ENCODE measurements around the gene SORCS3.

The SORCS3 gene

DNA sequence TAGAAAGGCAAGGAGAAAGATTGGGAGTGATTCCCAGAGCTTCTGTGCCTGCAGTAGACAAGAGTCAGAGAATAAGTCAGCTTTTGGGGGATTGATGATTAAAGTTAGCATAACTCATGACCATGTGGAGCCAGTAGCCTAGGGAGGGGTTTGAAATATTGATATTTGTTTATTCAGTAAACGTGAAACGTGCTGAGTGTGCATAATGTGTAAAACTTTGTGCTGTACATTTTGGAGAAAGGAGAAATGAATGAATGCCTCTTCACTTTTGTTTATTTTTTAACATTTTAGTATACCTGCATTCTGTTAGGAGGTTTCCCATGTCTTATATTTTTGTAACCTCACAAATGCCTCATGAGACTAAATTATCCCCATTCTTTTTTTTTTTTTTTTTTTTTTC, 272.3 kb downstream of the SORCS3 start:
- TF ChIP-seq, protein P1, sequence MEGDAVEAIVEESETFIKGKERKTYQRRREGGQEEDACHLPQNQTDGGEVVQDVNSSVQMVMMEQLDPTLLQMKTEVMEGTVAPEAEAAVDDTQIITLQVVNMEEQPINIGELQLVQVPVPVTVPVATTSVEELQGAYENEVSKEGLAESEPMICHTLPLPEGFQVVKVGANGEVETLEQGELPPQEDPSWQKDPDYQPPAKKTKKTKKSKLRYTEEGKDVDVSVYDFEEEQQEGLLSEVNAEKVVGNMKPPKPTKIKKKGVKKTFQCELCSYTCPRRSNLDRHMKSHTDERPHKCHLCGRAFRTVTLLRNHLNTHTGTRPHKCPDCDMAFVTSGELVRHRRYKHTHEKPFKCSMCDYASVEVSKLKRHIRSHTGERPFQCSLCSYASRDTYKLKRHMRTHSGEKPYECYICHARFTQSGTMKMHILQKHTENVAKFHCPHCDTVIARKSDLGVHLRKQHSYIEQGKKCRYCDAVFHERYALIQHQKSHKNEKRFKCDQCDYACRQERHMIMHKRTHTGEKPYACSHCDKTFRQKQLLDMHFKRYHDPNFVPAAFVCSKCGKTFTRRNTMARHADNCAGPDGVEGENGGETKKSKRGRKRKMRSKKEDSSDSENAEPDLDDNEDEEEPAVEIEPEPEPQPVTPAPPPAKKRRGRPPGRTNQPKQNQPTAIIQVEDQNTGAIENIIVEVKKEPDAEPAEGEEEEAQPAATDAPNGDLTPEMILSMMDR (IDR thresholded peaks at IDR 0.05; ENCODE audit: low read depth, low read length, missing control alignments), result no peak
- no peaks in the 10 kb centered on the region for H3K36me3 ChIP-seq (replicated peaks)
- H3K4me3 ChIP-seq (ENCODE audit: low read depth, low read length), result no peak overlapping the region
- no peak overlapping the region for H3K27ac ChIP-seq
- no peak for DNase-seq
- no peaks in the 10 kb centered on the region for H3K27me3 ChIP-seq (replicated peaks)
- in situ Hi-C loops (cut with HindIII; ENCODE audit: low pct_ligation_motif_present, low sequenced_read_pairs), result no loop called here

DNA sequence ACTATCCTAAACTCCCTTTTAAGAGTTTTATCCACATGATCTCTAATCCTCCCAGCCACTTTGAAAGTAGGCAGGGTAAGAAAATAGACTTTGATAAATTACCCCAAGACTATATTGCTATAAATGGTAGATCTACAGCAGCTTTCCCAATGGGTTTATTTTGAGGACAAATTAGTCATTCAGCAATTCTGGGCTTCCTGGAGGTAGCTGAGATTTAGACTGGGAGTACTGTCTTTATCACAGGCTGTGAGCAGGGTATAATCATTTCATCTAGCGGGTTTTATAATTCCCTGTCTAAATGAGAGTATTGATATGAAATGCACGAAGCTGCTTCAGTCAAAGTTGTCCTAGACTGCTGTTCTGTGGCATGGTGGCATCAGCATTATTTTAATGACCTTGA, 279.4 kb downstream of the SORCS3 start:
- TF ChIP-seq, protein P1 (IDR thresholded peaks at IDR 0.05; ENCODE audit: low read depth, low read length, missing control alignments), result no peak
- DNase-seq, result no peak
- Histone ChIP-seq H3K4me3 (ENCODE audit: low read depth, low read length) (no peak overlapping the region), H3K27me3 (replicated peaks) (no peaks in the 10 kb centered on the region), H3K36me3 (replicated peaks) (no peaks in the 10 kb centered on the region), H3K27ac (no peak overlapping the region)
- in situ Hi-C loops (cut with HindIII; ENCODE audit: low pct_ligation_motif_present, low sequenced_read_pairs), result no loop called here

DNA sequence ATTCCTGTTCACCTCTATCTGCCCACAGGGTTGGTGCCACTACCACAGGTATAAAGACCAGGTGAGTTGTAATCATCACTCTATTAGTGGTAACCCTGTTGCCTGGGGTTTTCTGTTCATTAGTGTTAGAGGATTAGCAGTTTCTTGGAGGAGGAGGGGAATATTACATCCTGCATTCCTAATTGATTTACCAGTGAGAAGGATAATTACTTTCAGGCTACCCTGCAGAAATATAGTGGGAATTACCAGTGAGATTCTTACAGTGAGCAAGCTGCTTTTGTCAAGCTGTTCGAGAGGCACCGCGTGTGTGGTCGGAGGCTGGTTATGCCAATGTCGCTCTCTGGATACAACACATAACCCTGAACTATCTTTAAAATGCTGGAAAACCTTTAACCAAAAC, 280.7 kb downstream of the SORCS3 start:
- no peak overlapping the region for H3K4me3 ChIP-seq (ENCODE audit: low read depth, low read length)
- in situ Hi-C loops (cut with HindIII; ENCODE audit: low pct_ligation_motif_present, low sequenced_read_pairs), result no loop called here
- no peaks in the 10 kb centered on the region for H3K36me3 ChIP-seq (replicated peaks)
- DNase-seq, result no peak
- no peak overlapping the region for H3K27ac ChIP-seq
- H3K27me3 ChIP-seq (replicated peaks), result no peaks in the 10 kb centered on the region
- TF ChIP-seq, protein P1 (IDR thresholded peaks at IDR 0.05; ENCODE audit: low read depth, low read length, missing control alignments), result no peak

DNA sequence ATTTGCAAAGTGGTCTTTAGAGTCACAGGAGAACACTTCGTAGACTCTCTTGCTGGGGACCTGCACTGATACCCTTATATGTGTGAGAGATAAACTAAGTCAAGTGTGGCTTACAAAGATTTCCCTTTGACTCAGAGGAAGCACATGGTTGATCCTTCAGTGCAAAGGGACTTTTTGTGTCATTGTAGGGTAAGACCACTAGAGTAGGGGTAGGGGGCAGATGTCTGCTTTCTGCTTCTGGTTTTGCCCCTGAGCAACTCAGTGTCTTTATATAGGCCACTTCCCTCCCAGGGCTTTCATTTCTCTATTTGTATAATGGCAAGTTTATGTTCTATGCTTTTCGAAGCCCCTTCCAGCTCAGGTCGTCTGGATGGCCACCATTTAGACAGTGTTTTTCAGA, 281.7 kb downstream of the SORCS3 start:
- TF ChIP-seq, protein P1 (IDR thresholded peaks at IDR 0.05; ENCODE audit: low read depth, low read length, missing control alignments), result no peak
- DNase-seq, result no peak
- Histone ChIP-seq H3K27ac (no peak overlapping the region), H3K4me3 (ENCODE audit: low read depth, low read length) (no peak overlapping the region), H3K36me3 (replicated peaks) (no peaks in the 10 kb centered on the region), H3K27me3 (replicated peaks) (no peaks in the 10 kb centered on the region)
- in situ Hi-C loops (cut with HindIII; ENCODE audit: low pct_ligation_motif_present, low sequenced_read_pairs), result no loop called here

DNA sequence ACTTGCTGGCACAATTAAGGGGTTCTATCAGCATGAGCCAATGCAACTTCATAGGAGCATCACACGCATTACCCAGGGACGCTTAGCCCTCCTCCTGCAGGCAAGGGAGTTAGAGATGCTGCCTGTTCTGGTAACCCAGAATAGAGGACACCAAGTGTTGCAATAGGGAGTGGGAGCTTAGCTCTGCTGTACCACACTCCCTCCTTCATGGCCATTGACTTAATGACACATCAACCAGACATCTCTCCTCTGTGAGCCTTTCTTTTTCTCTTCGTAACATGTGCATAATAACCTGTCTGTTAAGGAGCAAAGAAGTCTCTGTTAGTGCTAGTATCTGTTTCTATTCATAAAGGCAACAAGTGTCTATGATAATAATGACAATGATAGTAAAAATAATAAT, 282.4 kb downstream of the SORCS3 start:
- in situ Hi-C loops (cut with HindIII; ENCODE audit: low pct_ligation_motif_present, low sequenced_read_pairs), result no loop called here
- H3K36me3 ChIP-seq (replicated peaks), result no peaks in the 10 kb centered on the region
- TF ChIP-seq, protein P1 (IDR thresholded peaks at IDR 0.05; ENCODE audit: low read depth, low read length, missing control alignments), result no peak
- DNase-seq, result no peak
- H3K27me3 ChIP-seq (replicated peaks), result no peaks in the 10 kb centered on the region
- H3K4me3 ChIP-seq (ENCODE audit: low read depth, low read length), result no peak overlapping the region
- no peak overlapping the region for H3K27ac ChIP-seq

DNA sequence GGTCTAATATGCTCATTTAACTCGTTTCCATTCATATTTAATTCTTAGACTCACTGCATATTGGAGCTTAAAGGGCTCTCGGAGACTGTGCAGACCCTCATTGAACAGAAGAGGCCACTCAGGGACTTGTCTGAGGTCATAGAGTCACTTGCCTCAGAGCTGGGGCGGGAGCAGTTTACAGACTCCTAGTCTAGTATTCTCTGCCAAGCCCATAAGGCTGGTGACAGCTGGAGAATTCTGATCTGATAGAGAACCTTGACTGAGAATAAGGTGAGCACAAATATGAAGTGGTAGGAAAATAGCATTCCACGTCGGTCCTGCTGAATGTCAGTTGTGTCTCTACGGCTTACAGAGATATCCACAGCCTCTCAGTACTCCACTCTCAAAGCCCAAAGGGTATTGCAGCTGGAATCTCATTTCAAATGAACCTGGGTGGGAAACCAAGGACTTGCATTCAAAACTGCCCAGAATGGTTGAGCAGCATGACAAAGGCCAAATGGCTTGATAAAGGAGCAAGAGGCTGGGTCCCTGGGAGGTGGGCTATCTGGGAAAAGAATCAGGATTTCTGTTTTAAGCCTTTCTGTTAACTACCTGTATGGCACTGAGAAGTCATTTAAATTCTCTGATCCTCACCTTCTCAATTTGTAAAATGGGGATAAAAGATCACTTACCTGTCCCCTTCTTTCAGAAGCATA, 283.2 kb downstream of the SORCS3 start:
- no peak for DNase-seq
- Histone ChIP-seq H3K36me3 (replicated peaks) (no peaks in the 10 kb centered on the region), H3K27ac (no peak overlapping the region), H3K4me3 (ENCODE audit: low read depth, low read length) (no peak overlapping the region), H3K27me3 (replicated peaks) (no peaks in the 10 kb centered on the region)
- in situ Hi-C loops (cut with HindIII; ENCODE audit: low pct_ligation_motif_present, low sequenced_read_pairs), result no loop called here
- TF ChIP-seq, protein P1 (IDR thresholded peaks at IDR 0.05; ENCODE audit: low read depth, low read length, missing control alignments), result no peak

All from brain microvascular endothelial cell (primary cell).